Prostate gland (tissue), 2 donors: ENCODE data around the gene MLLT10.

Source experiments
- CTCF ChIP-seq, 4 experiments: fragments of 200-600 bp in 2 of 4; fragments of 450-650 bp in 2 of 4; sonication (generic) in 2 of 4; IDR thresholded peaks; 1 replicate in 3 of 4; 2 replicates in 1 of 4; pipeline ENCODE4 v1.5.1; 2016 to 2019; ENCODE audit warnings: antibody characterized with exemption in 4 of 4, mild to moderate bottlenecking in 2 of 4, moderate library complexity in 2 of 4
- POLR2A ChIP-seq: fragments of 450-650 bp; IDR thresholded peaks from one replicate; pipeline ENCODE4 v1.6.1; 2016; ENCODE audit warnings: antibody characterized with exemption, mild to moderate bottlenecking

- no peak for TF ChIP-seq CTCF (IDR thresholded peaks at IDR 0.05)
- TF ChIP-seq POLR2A: no peak
Observed at GRCh38 chr10:21519397-21519933, 14.6 kb upstream of the MLLT10 start.
